ENCODE measurements around the gene FAIM2.

- TF ChIP-seq FOXA1 (IDR thresholded peaks at IDR 0.05) (no peak), ELF4 (IDR thresholded peaks at IDR 0.05) (no peak), SP1 (IDR thresholded peaks at IDR 0.05) (no peak), PKNOX1 (IDR thresholded peaks at IDR 0.05) (no peak), L3MBTL2 (conservative IDR thresholded peaks at IDR 0.05) (no peak), FOXM1 (IDR thresholded peaks at IDR 0.05; ENCODE audit: borderline replicate concordance) (no peak), TARDBP (IDR thresholded peaks at IDR 0.05) (no peak), SUZ12 (IDR thresholded peaks at IDR 0.05) (no peak), HDGF (IDR thresholded peaks at IDR 0.05; ENCODE audit: borderline replicate concordance) (no peak), CTBP1 (IDR thresholded peaks at IDR 0.05; ENCODE audit: borderline replicate concordance) (no peak), NFRKB (IDR thresholded peaks at IDR 0.05) (no peak)
Measured at GRCh38 chr12:49825360-49825970, 78.2 kb downstream of the FAIM2 start.

Data from HEK293T (cell line).